K562 treated with DMSO at 1 percent for 48 hours (cell line): ENCODE data around the gene PMF1. TPM values are rescaled to one million over a fixed set of nuclear protein-coding genes. Genes with fewer than 3 reads are reported as not detected.

Experiments
- total RNA-seq: library from RNA; unstranded; fragments of 300-600 nt; gene quantifications from 2 replicates; pipeline ENCODE4 v1.2.3, GENCODE V29; 2022; ENCODE audit warnings: low replicate concordance; ENCODE audit errors: extremely low read depth

The PMF1 gene, protein sequence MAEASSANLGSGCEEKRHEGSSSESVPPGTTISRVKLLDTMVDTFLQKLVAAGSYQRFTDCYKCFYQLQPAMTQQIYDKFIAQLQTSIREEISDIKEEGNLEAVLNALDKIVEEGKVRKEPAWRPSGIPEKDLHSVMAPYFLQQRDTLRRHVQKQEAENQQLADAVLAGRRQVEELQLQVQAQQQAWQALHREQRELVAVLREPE
- total RNA-seq, result not detected in 2 replicates

DNA sequence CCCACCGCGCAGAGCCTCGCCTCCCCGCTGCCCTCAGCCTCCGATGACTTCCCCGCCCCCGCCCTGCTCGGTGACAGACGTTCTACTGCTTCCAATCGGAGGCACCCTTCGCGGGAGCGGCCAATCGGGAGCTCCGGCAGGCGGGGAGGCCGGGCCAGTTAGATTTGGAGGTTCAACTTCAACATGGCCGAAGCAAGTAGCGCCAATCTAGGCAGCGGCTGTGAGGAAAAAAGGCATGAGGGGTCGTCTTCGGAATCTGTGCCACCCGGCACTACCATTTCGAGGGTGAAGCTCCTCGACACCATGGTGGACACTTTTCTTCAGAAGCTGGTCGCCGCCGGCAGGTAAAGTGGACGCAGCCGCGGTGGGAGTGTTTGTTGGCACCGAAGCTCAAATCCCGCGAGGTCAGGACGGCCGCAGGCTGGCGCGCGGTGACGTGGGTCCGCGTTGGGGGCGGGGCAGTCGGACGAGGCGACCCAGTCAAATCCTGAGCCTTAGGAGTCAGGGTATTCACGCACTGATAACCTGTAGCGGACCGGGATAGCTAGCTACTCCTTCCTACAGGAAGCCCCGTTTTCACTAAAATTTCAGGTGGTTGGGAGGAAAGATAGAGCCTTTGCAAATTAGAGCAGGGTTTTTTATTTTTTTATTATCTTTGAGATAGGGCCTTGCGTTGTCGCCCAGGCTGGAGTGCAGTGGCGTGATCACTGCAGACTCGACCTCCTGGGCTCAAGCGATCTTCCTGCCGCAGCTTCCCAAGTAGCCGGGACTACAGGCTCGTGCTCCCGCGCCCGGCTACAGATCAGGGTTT is at the start of gene PMF1:
TSS of gene PMF1 (plus strand) at position 175 of the 811 bp plus-strand sequence. CDS start at position 184, 9 bp downstream.

DNA sequence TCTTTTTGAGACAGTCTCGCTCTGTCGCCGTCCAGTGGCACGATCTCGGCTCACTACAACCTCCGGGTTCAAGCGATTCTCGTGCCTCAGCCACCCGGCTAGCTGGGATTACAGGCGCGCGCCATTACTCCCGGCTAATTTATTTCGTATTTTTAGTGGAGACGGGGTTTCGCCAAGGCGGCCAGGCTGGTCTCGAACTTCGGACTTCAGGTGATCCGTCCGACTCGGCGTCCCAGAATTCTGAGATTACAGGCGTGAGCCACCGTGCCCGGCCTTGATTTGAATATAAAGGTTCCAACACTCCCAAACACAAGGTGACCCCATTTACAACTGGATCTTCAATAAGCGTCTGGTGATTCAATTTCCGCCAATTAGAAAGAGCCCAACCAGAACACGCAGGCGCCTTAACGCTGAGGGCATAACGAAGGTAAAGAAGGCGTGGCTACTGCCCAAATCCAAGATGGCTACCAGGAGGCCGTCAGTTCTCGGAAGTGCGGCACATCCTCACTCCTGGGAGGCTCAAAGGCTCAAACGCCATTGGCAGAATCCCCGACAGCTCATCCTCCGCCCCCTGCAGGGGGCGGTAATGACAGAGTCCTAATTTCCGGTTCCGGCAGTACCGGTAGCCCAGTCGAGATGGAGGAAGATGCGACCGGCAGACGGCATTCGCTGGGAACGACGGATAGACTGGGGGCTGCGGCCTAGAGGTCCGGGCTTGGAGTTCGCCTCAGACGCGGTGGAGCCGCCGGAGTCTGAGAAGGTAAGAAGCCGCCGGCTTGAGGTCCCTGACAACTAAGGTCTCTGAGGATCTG is 19.1 kb upstream of the PMF1 start, which contains the start of gene SLC25A44:
TSS of gene SLC25A44 (plus strand) at position 617 of the 812 bp plus-strand sequence. CDS start 5,744 bp downstream, outside the sequence.

DNA sequence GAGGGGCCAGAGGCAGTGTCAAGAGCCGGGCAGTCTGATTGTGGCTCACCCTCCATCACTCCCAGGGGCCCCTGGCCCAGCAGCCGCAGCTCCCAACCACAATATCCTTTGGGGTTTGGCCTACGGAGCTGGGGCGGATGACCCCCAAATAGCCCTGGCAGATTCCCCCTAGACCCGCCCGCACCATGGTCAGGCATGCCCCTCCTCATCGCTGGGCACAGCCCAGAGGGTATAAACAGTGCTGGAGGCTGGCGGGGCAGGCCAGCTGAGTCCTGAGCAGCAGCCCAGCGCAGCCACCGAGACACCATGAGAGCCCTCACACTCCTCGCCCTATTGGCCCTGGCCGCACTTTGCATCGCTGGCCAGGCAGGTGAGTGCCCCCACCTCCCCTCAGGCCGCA is 29.1 kb downstream of the PMF1 start, which contains the start of gene BGLAP:
TSS of gene BGLAP (plus strand) at position 259 of the 400 bp plus-strand sequence. CDS start at position 307, 48 bp downstream.

DNA sequence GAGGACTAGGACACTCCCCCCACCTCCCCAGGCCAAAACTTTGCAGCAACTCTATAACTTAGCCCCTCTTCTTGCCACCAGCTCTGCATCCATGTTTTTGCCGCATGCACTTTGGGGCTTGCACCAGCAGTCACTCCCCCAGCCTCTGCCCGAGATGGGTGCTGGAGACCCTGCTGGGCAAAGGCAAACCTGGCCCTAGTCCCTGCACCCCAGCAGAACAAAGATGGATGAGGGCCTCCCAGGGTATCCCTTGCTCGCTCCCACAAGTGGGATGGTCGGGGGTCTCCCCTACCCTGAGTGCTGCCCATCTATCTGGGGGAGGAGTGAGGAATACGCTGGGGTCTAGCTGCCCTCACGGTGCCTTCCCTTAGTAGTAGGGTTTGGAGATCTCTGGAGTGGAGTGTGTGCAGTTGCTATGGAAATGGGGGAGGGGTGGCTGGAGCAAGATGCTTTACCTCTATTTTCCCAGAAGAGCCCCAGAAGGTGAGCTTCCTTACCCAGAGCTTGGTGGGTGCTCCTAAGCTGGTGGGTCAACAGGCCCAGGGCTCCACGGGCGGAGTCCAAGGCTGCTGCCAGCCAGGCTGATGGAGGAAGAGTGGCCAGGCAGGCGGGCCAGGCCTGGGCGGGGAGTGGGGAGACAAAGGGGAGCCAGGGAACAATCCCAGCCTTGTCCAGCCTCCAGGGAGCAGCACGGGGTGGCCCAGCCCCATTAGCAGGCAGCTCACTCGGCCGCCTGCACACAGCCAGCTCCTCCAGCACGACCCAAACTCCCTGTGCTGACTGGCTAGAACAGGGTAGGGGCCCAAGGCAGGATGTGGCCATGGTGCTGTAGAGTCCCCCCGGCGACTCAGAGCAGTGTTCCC is 34.9 kb downstream of the PMF1 start, which contains the start of gene PAQR6:
TSS of gene PAQR6 (minus strand) at position 597 of the 863 bp plus-strand sequence. CDS start 1,325 bp downstream, outside the sequence.

DNA sequence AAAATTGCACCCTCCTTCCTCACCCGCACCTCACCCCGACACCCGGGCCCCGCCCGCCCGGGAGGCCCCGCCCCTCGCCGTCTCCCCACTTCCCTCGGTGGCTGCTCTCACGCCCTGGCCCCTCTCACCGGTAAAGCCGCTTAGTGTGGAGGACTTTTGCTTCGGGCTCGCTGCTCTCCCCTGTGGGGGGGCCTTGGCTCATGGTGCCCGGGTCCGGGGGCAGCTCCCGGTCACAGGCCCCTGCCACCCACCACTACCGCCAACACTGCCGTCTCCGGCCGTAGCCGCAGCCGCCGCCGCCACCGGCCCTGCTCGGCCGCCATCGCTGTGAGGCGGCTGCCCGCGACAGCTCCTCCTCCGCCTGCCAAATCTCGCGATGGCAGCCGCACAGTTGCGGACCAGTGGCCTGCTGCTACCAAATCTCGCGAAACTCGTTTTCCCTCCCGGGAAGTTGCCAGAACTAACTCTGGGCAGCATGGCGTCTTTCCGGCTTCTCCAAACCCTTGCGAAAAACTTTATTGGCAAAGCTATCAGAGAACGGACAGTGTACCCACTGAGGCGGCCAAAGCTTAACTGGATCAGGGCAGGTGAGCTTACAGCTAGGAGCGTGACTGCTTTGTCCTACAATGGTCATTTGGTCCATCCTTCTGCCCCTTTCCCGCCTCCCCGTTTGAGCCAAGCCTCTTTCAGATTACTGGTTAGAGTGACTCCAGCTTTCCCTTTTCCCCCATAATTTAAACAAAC is 69.8 kb downstream of the PMF1 start, which contains the start of gene SMG5:
TSS of gene SMG5 (minus strand) at position 347 of the 744 bp plus-strand sequence. CDS start at position 202, 145 bp downstream.

DNA sequence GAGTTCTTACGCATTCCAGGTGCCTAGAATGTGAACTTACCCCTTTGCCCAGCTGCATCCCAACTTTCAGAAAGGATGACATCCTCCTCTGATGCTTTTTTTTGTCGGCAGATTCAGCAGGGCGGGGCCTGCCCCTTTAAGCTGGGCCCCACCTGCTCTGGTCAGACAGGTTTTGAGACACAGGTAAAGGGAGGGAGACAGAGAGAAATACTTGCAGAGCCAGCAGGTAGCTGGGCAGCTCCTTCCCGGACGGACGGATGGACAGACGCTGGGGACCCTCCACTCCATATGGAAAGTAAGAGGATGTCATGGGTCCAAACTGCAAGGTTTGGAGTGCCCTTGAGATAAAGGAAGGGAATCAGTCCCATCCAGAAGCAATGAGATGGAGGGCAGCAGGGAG is 71.3 kb downstream of the PMF1 start, which contains the start of gene TMEM79:
TSS of gene TMEM79 (plus strand) at position 214 of the 400 bp plus-strand sequence. CDS start 902 bp downstream, outside the sequence.

Other genes starting within 250 kb of the PMF1 start
- not detected in 2 replicates for gene ARHGEF2, start 234.5 kb upstream of the PMF1 start, total RNA-seq
- not detected in 2 replicates for gene SSR2, start 192.1 kb upstream of the PMF1 start, total RNA-seq
- not detected in 2 replicates for gene UBQLN4, start 159.2 kb upstream of the PMF1 start, total RNA-seq
- gene LAMTOR2, start 158.2 kb upstream of the PMF1 start, total RNA-seq, result not detected in 2 replicates
- not detected in 2 replicates for gene RAB25, start 151.8 kb upstream of the PMF1 start, total RNA-seq
- not detected in 2 replicates for gene MEX3A, start 130.5 kb upstream of the PMF1 start, total RNA-seq
- gene LMNA, start 98.3 kb upstream of the PMF1 start, total RNA-seq, result not detected in 2 replicates
- not detected in 2 replicates for gene SEMA4A, start 59.4 kb upstream of the PMF1 start, total RNA-seq
- not detected in 2 replicates for gene SLC25A44, start 18.9 kb upstream of the PMF1 start, total RNA-seq
- gene BGLAP, start 29.2 kb downstream of the PMF1 start, total RNA-seq, result not detected in 2 replicates
- gene PAQR6, start 35.0 kb downstream of the PMF1 start, total RNA-seq, result not detected in 2 replicates
- gene SMG5, start 69.8 kb downstream of the PMF1 start, total RNA-seq, result not detected in 2 replicates
- not detected in 2 replicates for gene TMEM79, start 71.3 kb downstream of the PMF1 start, total RNA-seq
- gene GLMP, start 82.7 kb downstream of the PMF1 start, total RNA-seq, result not detected in 2 replicates
- gene VHLL, start 86.3 kb downstream of the PMF1 start, total RNA-seq, result not detected in 2 replicates
- 1,364 TPM in 1 of 2 replicates, not detected in the other for gene CCT3, start 125.3 kb downstream of the PMF1 start, total RNA-seq
- gene TSACC, start 125.5 kb downstream of the PMF1 start, total RNA-seq, result not detected in 2 replicates
- gene RHBG, start 156.2 kb downstream of the PMF1 start, total RNA-seq, result not detected in 2 replicates